Liver (tissue), 9 donors: Measurements from ENCODE around the gene LGALS7B. TPM values are rescaled to one million over a fixed set of nuclear protein-coding genes. Genes with fewer than 3 reads are reported as not detected.

ENCODE experiments used
- DNase-seq: peaks from one replicate; pipeline ENCODE4 v3.0.0-alpha.2; 2017; ENCODE audit warnings: low spot score
- H3K27ac ChIP-seq, 2 donors: one replicate each; pipeline ENCODE4 v1.7.0; 2013; ENCODE audit warnings: inconsistent platforms in 2 of 2, low read length in 2 of 2, control low read depth in 1 of 2, low read depth in 1 of 2, mild to moderate bottlenecking in 1 of 2
- H3K27me3 ChIP-seq, 4 donors: one replicate each; pipeline versions ENCODE4 v1.6.1 to v1.7.0; 2013; ENCODE audit warnings: low read length in 3 of 4, inconsistent platforms in 1 of 4, mild to moderate bottlenecking in 1 of 4, moderate library complexity in 1 of 4; ENCODE audit not compliant: control insufficient read depth in 4 of 4, insufficient read depth in 4 of 4
- H3K36me3 ChIP-seq, 4 donors: one replicate each; pipeline versions ENCODE4 v1.6.1 to v1.7.0; 2013; ENCODE audit warnings: low read length in 3 of 4, mild to moderate bottlenecking in 3 of 4, low read depth in 1 of 4, moderate library complexity in 1 of 4; ENCODE audit not compliant: control insufficient read depth in 4 of 4, insufficient read depth in 3 of 4
- H3K4me1 ChIP-seq, 4 donors: one replicate each; pipeline versions ENCODE4 v1.6.1 to v1.7.0; 2013; ENCODE audit warnings: low read length in 3 of 4, mild to moderate bottlenecking in 3 of 4, moderate library complexity in 1 of 4; ENCODE audit not compliant: control insufficient read depth in 4 of 4, insufficient read depth in 4 of 4
- H3K4me3 ChIP-seq, 3 donors: one replicate each; pipeline versions ENCODE4 v1.6.1 to v1.7.0; 2013; ENCODE audit warnings: low read length in 3 of 3, control low read depth in 1 of 3, low read depth in 1 of 3, mild to moderate bottlenecking in 1 of 3
- H3K9ac ChIP-seq, 2 donors: one replicate each; pipeline ENCODE4 v1.7.0; 2013; ENCODE audit warnings: low read length in 2 of 2, mild to moderate bottlenecking in 2 of 2, moderate library complexity in 2 of 2, control low read depth in 1 of 2, low read depth in 1 of 2
- H3K9me3 ChIP-seq, 4 donors: one replicate each; pipeline versions ENCODE4 v1.6.1 to v1.7.0; 2013; ENCODE audit warnings: low read length in 3 of 4; ENCODE audit not compliant: control insufficient read depth in 4 of 4
- CTCF ChIP-seq: fragments of 150-350 bp; IDR thresholded peaks from 2 replicates; pipeline ENCODE4 v1.5.1; 2017; ENCODE audit warnings: improper control_type of control experiment, low read depth, low read length; ENCODE audit not compliant: missing input control
- EGR1 ChIP-seq, 2 donors: IDR thresholded peaks; 2 replicates each; pipeline ENCODE4 v1.6.1; 2016 to 2018; ENCODE audit warnings: antibody characterized with exemption in 2 of 2, low read depth in 2 of 2
- GABPA ChIP-seq, 2 donors: IDR thresholded peaks in 1 of 2; conservative IDR thresholded peaks in 1 of 2; 2 replicates each; pipeline ENCODE4 v1.6.1; 2016; ENCODE audit warnings: antibody characterized with exemption in 2 of 2, mild to moderate bottlenecking in 1 of 2, moderate library complexity in 1 of 2
- HNF4A ChIP-seq, 2 donors: conservative IDR thresholded peaks; 2 replicates each; pipeline ENCODE4 v1.6.1; 2016; ENCODE audit warnings: antibody characterized with exemption in 2 of 2, mild to moderate bottlenecking in 2 of 2
- JUND ChIP-seq, 2 donors: IDR thresholded peaks; 2 replicates each; pipeline ENCODE4 v1.6.1; 2016; ENCODE audit warnings: antibody characterized with exemption in 2 of 2
- MAX ChIP-seq: IDR thresholded peaks from 2 replicates; pipeline ENCODE4 v1.6.1; 2016; ENCODE audit warnings: antibody characterized with exemption
- NR2F2 ChIP-seq: IDR thresholded peaks from 2 replicates; pipeline ENCODE4 v1.6.1; 2016; ENCODE audit warnings: antibody characterized with exemption
- RAD21 ChIP-seq, 2 donors: IDR thresholded peaks; 2 replicates each; pipeline ENCODE4 v1.6.1; 2016; ENCODE audit warnings: antibody characterized with exemption in 2 of 2, mild to moderate bottlenecking in 2 of 2
- REST ChIP-seq: IDR thresholded peaks from 2 replicates; pipeline ENCODE4 v1.6.1; 2016; ENCODE audit warnings: antibody characterized with exemption, mild to moderate bottlenecking
- RXRA ChIP-seq, 2 donors: IDR thresholded peaks; 2 replicates each; pipeline ENCODE4 v1.6.1; 2017 to 2018; ENCODE audit warnings: antibody characterized with exemption in 2 of 2, mild to moderate bottlenecking in 1 of 2
- SP1 ChIP-seq: IDR thresholded peaks from 2 replicates; pipeline ENCODE4 v1.6.1; 2018; ENCODE audit warnings: antibody characterized with exemption, mild to moderate bottlenecking
- TAF1 ChIP-seq: conservative IDR thresholded peaks from 2 replicates; pipeline ENCODE4 v1.6.1; 2016; ENCODE audit warnings: antibody characterized with exemption, mild to moderate bottlenecking
- WGBS: extraction: QIAGEN DNeasy Blood & Tissue Kit; methylation state at CpG from one replicate; pipeline ENCODE4 v1.1.7; 2013; 5-methylcytosine and 5-hydroxymethylcytosine counted together
- polyA plus RNA-seq, 2 donors: library from polyadenylated mRNA; stranded (reverse) in 1 of 2; unstranded in 1 of 2; fragments of 200-250 nt in 1 of 2; fragments of >200 nt in 1 of 2; fragmentation: Nextera tagmentation in 1 of 2; extraction: Ambion mirVana in 1 of 2; gene quantifications; one replicate each; pipeline versions ENCODE4 v1.2.1 to v1.2.3, GENCODE V29; 2013 to 2015
- total RNA-seq, 2 donors: library from RNA; depleted of rRNA; stranded (reverse); fragments of >200 nt; gene quantifications; one replicate each; pipeline ENCODE4 v1.2.3, GENCODE V29; 2014
- TF ChIP-seq, protein P1 (sequence below): IDR thresholded peaks from 2 replicates; pipeline ENCODE4 v1.6.1; 2016; ENCODE audit warnings: antibody characterized with exemption
- donor health status: healthy.
- donor health status: healthy.
- donor health status: healthy.
- donor health status: healthy.
- donor health status: healthy.

The LGALS7B gene
- total and polyA plus RNA-seq, 4 donors: 0.36 TPM; not detected in 3

GRCh38 chr19:38808741-38809140 is 19.7 kb downstream of the LGALS7B start:
- 94% methylated on average over 17 of the region's 17 CpGs for WGBS
- Histone ChIP-seq H3K4me1 (peaks cover 4 to 18% (median 13%) of the 10 kb centered on the region in 4 donors), H3K9me3 (no peaks in the 10 kb centered on the region), H3K4me3 (no peak overlapping the region), H3K27me3 (no peaks in the 10 kb centered on the region), H3K9ac (no peak overlapping the region), H3K36me3 (no peaks in the 10 kb centered on the region), H3K27ac (no peak overlapping the region)
- DNase-seq: no peak
- TF ChIP-seq TAF1 (no peak), JUND (IDR thresholded peaks at IDR 0.05) (no peak), MAX (no peak), GABPA (IDR thresholded peaks at IDR 0.05 in 1 of 2, conservative IDR thresholded peaks at IDR 0.05 in 1 of 2) (no peak), RAD21 (IDR thresholded peaks at IDR 0.05) (no peak), CTCF (no peak), SP1 (no peak), NR2F2 (no peak), HNF4A (conservative IDR thresholded peaks at IDR 0.05) (no peak)
- TF ChIP-seq, protein P1, sequence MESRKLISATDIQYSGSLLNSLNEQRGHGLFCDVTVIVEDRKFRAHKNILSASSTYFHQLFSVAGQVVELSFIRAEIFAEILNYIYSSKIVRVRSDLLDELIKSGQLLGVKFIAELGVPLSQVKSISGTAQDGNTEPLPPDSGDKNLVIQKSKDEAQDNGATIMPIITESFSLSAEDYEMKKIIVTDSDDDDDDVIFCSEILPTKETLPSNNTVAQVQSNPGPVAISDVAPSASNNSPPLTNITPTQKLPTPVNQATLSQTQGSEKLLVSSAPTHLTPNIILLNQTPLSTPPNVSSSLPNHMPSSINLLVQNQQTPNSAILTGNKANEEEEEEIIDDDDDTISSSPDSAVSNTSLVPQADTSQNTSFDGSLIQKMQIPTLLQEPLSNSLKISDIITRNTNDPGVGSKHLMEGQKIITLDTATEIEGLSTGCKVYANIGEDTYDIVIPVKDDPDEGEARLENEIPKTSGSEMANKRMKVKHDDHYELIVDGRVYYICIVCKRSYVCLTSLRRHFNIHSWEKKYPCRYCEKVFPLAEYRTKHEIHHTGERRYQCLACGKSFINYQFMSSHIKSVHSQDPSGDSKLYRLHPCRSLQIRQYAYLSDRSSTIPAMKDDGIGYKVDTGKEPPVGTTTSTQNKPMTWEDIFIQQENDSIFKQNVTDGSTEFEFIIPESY: no peak

DNA sequence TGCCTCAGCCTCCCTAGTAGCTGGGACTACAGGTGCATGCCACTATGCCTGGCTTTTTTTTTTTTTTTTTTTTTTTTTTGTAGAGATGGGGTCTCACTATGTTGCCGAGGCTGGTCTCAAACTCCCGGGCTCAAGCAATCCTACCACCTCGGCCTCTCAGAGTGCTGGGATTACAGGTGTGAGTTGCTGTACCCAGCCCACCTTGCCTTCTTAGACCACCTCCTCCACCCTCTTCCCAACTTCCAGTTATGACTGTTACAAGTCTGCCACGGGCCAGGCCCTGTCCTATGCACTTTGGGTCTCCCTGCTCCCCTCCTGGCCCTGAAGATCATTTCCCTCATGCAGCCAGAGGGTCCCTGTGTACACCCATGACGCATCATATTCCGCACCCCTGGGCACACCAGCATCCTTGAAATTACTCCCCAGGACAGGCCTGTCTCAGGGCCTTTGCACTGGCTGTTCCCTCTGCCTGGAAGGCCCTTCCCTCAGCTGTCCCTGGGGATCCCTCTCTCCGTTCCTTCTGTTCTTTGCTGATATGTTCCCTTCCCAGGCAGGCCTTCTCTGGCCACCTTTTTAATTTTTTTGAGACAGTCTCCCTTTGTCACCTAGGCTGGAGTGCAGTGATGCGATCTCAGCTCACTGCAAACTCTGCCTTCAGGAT is 20.7 kb downstream of the LGALS7B start:
- no peak for TF ChIP-seq RAD21 (IDR thresholded peaks at IDR 0.05)
- no peaks in the 10 kb centered on the region for H3K27me3 ChIP-seq
- H3K9ac ChIP-seq: no peak overlapping the region
- peaks cover 4 to 18% (median 13%) of the 10 kb centered on the region in 4 donors for H3K4me1 ChIP-seq
- no peak overlapping the region for H3K27ac ChIP-seq
- no peak for DNase-seq
- 94% methylated on average over 8 of the region's 8 CpGs for WGBS
- no peak overlapping the region for H3K4me3 ChIP-seq
- no peaks in the 10 kb centered on the region for H3K9me3 ChIP-seq
- H3K36me3 ChIP-seq: no peaks in the 10 kb centered on the region

DNA sequence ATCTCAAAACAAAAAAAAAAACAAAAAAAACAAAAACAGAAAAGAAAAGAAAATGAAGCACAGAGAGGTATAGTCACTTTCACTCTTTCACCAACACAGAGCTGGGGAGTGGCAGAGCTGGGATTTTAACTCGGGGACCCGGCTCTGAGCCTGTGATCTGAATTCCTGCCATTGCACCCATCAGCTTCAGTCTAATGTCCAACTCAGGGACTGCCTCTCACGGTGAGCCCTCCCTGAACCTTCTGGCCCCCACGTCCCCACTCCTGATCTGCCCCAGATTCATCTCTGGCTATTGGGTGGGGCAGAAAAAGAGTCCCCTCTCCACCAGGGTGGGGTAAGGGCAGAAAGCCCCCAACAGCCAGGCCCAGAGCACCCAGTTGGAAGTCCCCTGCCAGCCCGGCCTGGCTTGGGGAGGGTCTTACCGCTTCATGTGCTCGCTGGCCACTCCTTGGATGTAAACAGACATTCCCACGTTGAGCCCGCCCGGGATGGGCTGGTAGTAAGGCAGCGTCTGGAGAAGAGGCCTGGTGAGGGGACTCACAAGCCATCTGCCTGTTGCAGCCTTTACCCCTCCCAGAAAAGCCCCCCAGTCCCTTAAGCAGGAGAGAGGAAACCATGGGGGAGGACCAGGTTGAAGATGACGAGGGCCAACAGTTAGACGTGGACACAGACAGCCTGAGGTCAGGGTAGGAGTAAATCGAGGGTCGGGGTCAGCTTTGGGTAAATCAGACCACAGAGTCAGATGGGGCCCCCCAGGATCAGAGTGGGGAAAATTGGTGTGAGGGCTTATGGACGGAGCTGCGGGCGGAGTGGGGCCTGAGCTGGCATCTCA is 23.2 kb downstream of the LGALS7B start:
- peak overlapping the region; percentile 47 to 76 for H3K27ac ChIP-seq
- 78% methylated on average over 18 of the region's 18 CpGs for WGBS
- TF ChIP-seq HNF4A (conservative IDR thresholded peaks at IDR 0.05) (no peak), CTCF (no peak), TAF1 (no peak), EGR1 (IDR thresholded peaks at IDR 0.05; ENCODE audit: low read depth in 2 of 2) (no peak), JUND (IDR thresholded peaks at IDR 0.05) (no peak), NR2F2 (no peak), REST (no peak), MAX (no peak), RXRA (IDR thresholded peaks at IDR 0.05) (no peak)
- no peaks in the 10 kb centered on the region for H3K27me3 ChIP-seq
- H3K36me3 ChIP-seq: peaks cover 9 to 23% (median 13%) of the 10 kb centered on the region in 4 donors
- no peak overlapping the region for H3K9ac ChIP-seq
- peaks cover 4 to 18% (median 13%) of the 10 kb centered on the region in 4 donors for H3K4me1 ChIP-seq
- DNase-seq: no peak
- peak overlapping the region in 1 of 3 donors; percentile 15 for H3K4me3 ChIP-seq
- no peaks in the 10 kb centered on the region for H3K9me3 ChIP-seq
